Measurements from ENCODE around the gene CARMIL1. TPM values are rescaled to one million over a fixed set of nuclear protein-coding genes. Genes with fewer than 3 reads are reported as not detected.
A peak's percentile ranks its signal among the peaks of the same experiment; 100 is the strongest.

CARMIL1 gene
- total and polyA plus RNA-seq, 2 of the 8 experiments (the other 6 are each of a cell fraction or from before 2014, with no cell fraction given) = 20.3 to 40.4 TPM

GRCh38 chr6:25450469-25451198, 171.5 kb downstream of the CARMIL1 start:
- Histone ChIP-seq H2AK5ac (ENCODE audit: low read depth, low read length) (no peak overlapping the region), H2AFZ (ENCODE audit: low read length) (no peak overlapping the region), H4K20me1 (replicated peaks in 1 of 2; ENCODE audit: control insufficient read depth in 1 of 2, insufficient read depth in 2 of 2, low read length in 2 of 2) (no peaks in the 10 kb centered on the region), H2BK5ac (ENCODE audit: low read depth, low read length) (no peak overlapping the region), H3K4me2 (ENCODE audit: insufficient read depth in 1 of 2, low read depth in 2 of 2, low read length in 2 of 2) (peak overlapping the region; percentile 23 to 54), H3K27ac (ENCODE audit: low read depth, low read length) (no peak overlapping the region), H3K4me3 (ENCODE audit: extremely low read depth in 1 of 4, insufficient read depth in 2 of 4, low read depth in 3 of 4, low read length in 4 of 4) (no peak overlapping the region), H2BK12ac (ENCODE audit: low read depth, low read length) (no peak overlapping the region), H2BK20ac (ENCODE audit: low read length) (no peak overlapping the region), H3K79me2 (ENCODE audit: control insufficient read depth in 1 of 2, insufficient read depth in 2 of 2, low read length in 2 of 2) (no peaks in the 10 kb centered on the region), H3K9me3 (ENCODE audit: insufficient read depth in 2 of 2, low read depth in 1 of 2, low read length in 1 of 2) (0 out of 4 replicates have a peak, but pooled peaks cover 0 to 3% of the 10 kb centered on the region in 2 experiments), H4K8ac (ENCODE audit: extremely low read depth, insufficient read depth, low read length) (no peak overlapping the region), H3K14ac (ENCODE audit: insufficient read length) (no peak overlapping the region), H3K18ac (ENCODE audit: extremely low read depth, low read length) (no peak overlapping the region; the same call in 1 of the 2 replicates), H4K5ac (ENCODE audit: insufficient read length, low read depth, low read length) (peak overlapping the region; percentile 44), H3K23ac (ENCODE audit: insufficient read length) (no peak overlapping the region), H2BK120ac (replicated peaks; ENCODE audit: low read depth, low read length) (no peak overlapping the region), H3K4me1 (replicated peaks in 1 of 4; ENCODE audit: control insufficient read depth in 3 of 4, insufficient read depth in 4 of 4, low read length in 3 of 4) (peaks cover 11 to 18% (median 15%) of the 10 kb centered on the region in 4 experiments; a peak in 6 of 7 replicates), H3K27me3 (replicated peaks in 1 of 4; ENCODE audit: control insufficient read depth in 3 of 4, extremely low read depth in 1 of 4, insufficient read depth in 3 of 4, low read length in 3 of 4) (no peaks in the 10 kb centered on the region), H3K4ac (replicated peaks; ENCODE audit: insufficient read length, low read depth, low read length) (no peak overlapping the region), H3K56ac (replicated peaks; ENCODE audit: insufficient read length, low read depth, low read length) (no peak overlapping the region), H3K9ac (replicated peaks in 1 of 4; ENCODE audit: extremely low read depth in 1 of 4, low read depth in 3 of 4, low read length in 3 of 4) (no peak overlapping the region), H4K91ac (replicated peaks; ENCODE audit: insufficient read length, low read length) (peak overlapping the region; percentile 88), H3K36me3 (ENCODE audit: control insufficient read depth in 2 of 4, insufficient read depth in 4 of 4, low read length in 3 of 4) (0 out of 8 replicates have a peak, but pooled peaks cover 0 to 4% (median 0%) of the 10 kb centered on the region in 4 experiments), H2BK15ac (ENCODE audit: low read length) (no peak overlapping the region), H3K23me2 (ENCODE audit: low read depth, low read length) (no peaks in the 10 kb centered on the region), H3K79me1 (ENCODE audit: low read depth, low read length) (peaks cover 5% of the 10 kb centered on the region)
- ChIA-PET POLR2A (ENCODE audit: partially characterized antibody) (interaction anchor here (0.8 kb wide), 1 partner anchor 170 kb away, joined by 3 read pairs; no protein-coding TSS in a partner anchor), CTCF (ENCODE audit: partially characterized antibody) (interaction anchor here (0.6 to 1.6 kb wide), 4 partner anchors 12 to 228 kb away, joined by 3 to 6 read pairs (median 4); no protein-coding TSS in a partner anchor)
- TF ChIP-seq CHD2 (IDR thresholded peaks at IDR 0.05; ENCODE audit: low read length) (no peak), JUND (IDR thresholded peaks at IDR 0.05; ENCODE audit: low read length) (no peak), CEBPB (IDR thresholded peaks at IDR 0.05; ENCODE audit: low read depth, low read length) (no peak), SP4 (IDR thresholded peaks at IDR 0.05; ENCODE audit: low read length) (no peak), KDM5A (IDR thresholded peaks at IDR 0.05; ENCODE audit: low read length) (no peak)
- no peak for DNase-seq (ENCODE audit: low read depth in 1 of 2, low spot score in 2 of 2)
- FAIRE-seq = no peak

All from H1 (cell line).